Thyroid gland (tissue), 4 donors: Measurements from ENCODE around the gene THBS1.

ENCODE experiments used
- POLR2A ChIP-seq, 2 donors: fragments of 450-650 bp; IDR thresholded peaks; one replicate each; pipeline ENCODE4 v1.6.1; 2017; ENCODE audit warnings: antibody characterized with exemption in 2 of 2, mild to moderate bottlenecking in 2 of 2, moderate library complexity in 1 of 2
- TF ChIP-seq, protein P1 (sequence below), 6 experiments: fragments of 200-600 bp in 3 of 6; fragments of 450-650 bp in 3 of 6; sonication (generic) in 3 of 6; IDR thresholded peaks; one replicate each; pipeline ENCODE4 v1.5.1; 2016 to 2019; ENCODE audit warnings: antibody characterized with exemption in 6 of 6, mild to moderate bottlenecking in 2 of 6, inconsistent platforms in 1 of 6, moderate library complexity in 1 of 6

DNA sequence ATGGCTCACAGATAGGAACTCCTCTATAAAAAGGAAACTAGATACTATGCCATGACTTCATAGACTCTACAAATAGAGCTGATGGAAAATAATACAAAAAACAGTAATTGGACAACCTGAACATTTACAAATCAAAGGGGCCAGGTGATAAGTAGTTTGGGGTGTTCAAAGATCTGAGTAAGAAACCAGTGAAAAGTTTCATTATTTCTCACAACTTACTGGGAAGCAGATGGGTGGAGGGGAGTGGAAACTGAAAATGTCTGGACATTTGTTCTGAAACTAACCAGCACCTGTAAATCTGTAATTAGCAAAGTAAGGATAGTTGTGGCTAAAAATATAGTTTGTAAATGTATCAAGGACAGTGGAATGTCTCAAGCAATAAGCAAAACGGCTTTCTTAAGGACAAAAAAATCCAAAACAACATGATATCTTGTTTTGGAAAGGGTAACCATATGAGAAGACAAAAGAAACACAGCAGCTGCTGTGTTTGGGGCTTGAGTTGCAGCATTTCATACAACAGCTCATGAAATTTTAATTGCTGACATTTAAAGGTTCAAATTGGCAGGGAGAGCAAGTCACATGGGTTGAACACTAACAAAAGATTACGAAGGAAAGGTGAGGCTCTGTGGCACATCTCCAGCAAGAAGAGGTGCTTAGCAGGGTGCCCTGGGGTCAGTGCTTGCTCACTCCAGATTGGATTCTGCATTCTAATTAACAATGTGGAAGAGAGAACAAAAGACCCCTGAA, 26.8 kb upstream of the THBS1 start:
- TF ChIP-seq, protein P1, sequence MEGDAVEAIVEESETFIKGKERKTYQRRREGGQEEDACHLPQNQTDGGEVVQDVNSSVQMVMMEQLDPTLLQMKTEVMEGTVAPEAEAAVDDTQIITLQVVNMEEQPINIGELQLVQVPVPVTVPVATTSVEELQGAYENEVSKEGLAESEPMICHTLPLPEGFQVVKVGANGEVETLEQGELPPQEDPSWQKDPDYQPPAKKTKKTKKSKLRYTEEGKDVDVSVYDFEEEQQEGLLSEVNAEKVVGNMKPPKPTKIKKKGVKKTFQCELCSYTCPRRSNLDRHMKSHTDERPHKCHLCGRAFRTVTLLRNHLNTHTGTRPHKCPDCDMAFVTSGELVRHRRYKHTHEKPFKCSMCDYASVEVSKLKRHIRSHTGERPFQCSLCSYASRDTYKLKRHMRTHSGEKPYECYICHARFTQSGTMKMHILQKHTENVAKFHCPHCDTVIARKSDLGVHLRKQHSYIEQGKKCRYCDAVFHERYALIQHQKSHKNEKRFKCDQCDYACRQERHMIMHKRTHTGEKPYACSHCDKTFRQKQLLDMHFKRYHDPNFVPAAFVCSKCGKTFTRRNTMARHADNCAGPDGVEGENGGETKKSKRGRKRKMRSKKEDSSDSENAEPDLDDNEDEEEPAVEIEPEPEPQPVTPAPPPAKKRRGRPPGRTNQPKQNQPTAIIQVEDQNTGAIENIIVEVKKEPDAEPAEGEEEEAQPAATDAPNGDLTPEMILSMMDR (IDR thresholded peaks at IDR 0.05) = no peak
- TF ChIP-seq POLR2A (IDR thresholded peaks at IDR 0.05) = no peak
